ENCODE results near the gene STXBP4.
"Not testable (repeated sequence)": the region's sequence is repeated elsewhere in the genome, so short reads cannot be mapped to it uniquely, and the experiment has no call there.

STXBP4 gene

GRCh38 chr17:55059724-55060123 is 91.2 kb downstream of the STXBP4 start:
- no peak for DNase-seq

GRCh38 chr17:55062921-55063320 is 94.4 kb downstream of the STXBP4 start:
- no peak for DNase-seq

- DNase-seq = no peak
Measured at GRCh38 chr17:55063885-55064874, 95.6 kb downstream of the STXBP4 start.

- no peak for DNase-seq
Measured at GRCh38 chr17:55067697-55068439, 99.3 kb downstream of the STXBP4 start.

GRCh38 chr17:55068862-55069811 is 100.6 kb downstream of the STXBP4 start:
- DNase-seq = no peak

- no peak for DNase-seq
Measured at GRCh38 chr17:55069983-55070529, 101.5 kb downstream of the STXBP4 start.

- no peak for DNase-seq
Measured at GRCh38 chr17:55072898-55073297, 104.3 kb downstream of the STXBP4 start.

- DNase-seq = not testable (repeated sequence)
Measured at GRCh38 chr17:55073467-55073866, 104.9 kb downstream of the STXBP4 start.

GRCh38 chr17:55081559-55081958 is 113.0 kb downstream of the STXBP4 start:
- no peak for DNase-seq

- DNase-seq = no peak
Measured at GRCh38 chr17:55086635-55087058, 118.1 kb downstream of the STXBP4 start.

GRCh38 chr17:55089256-55089655 is 120.7 kb downstream of the STXBP4 start:
- no peak for DNase-seq

GRCh38 chr17:55090079-55090492 is 121.5 kb downstream of the STXBP4 start:
- DNase-seq = no peak

- no peak for DNase-seq
Measured at GRCh38 chr17:55093353-55093752, 124.8 kb downstream of the STXBP4 start.

- no peak for DNase-seq
Measured at GRCh38 chr17:55098765-55099164, 130.2 kb downstream of the STXBP4 start.

- DNase-seq = no peak
Measured at GRCh38 chr17:55110521-55110920, 142.0 kb downstream of the STXBP4 start.

GRCh38 chr17:55114283-55114682 is 145.7 kb downstream of the STXBP4 start:
- DNase-seq = no peak

- no peak for DNase-seq
Measured at GRCh38 chr17:55116440-55116914, 147.9 kb downstream of the STXBP4 start.

GRCh38 chr17:55117164-55117563 is 148.6 kb downstream of the STXBP4 start:
- DNase-seq = no peak

- DNase-seq = no peak
Measured at GRCh38 chr17:55120651-55121050, 152.1 kb downstream of the STXBP4 start.

GRCh38 chr17:55121268-55121667 is 152.7 kb downstream of the STXBP4 start:
- no peak for DNase-seq

GRCh38 chr17:55122114-55122513 is 153.5 kb downstream of the STXBP4 start:
- no peak for DNase-seq

- no peak for DNase-seq
Measured at GRCh38 chr17:55124730-55125360, 156.3 kb downstream of the STXBP4 start.

Data from activated T-cell treated with anti-CD3 and anti-CD28 coated beads for 4 hours (primary cell).